ENCODE data around the gene JAKMIP2. TPM values are rescaled to one million over a fixed set of nuclear protein-coding genes. Genes with fewer than 3 reads are reported as not detected.
A peak's percentile ranks its signal among the peaks of the same experiment; 100 is the strongest.

The JAKMIP2 gene
- total RNA-seq, 1 experiment from 2014 or later = 10.9 TPM

- no peaks in the 10 kb centered on the region for H3K9me3 Mint-ChIP-seq
- CTCF ChIA-PET = no interaction called here
- H3K4me3 Mint-ChIP-seq = no peak overlapping the region
- H3K27ac Mint-ChIP-seq = no peak overlapping the region
- no peaks in the 10 kb centered on the region for H3K27me3 Mint-ChIP-seq (ENCODE audit: low read depth)
- DNase-seq (ENCODE audit: low spot score) = no peak
- H3K4me1 Mint-ChIP-seq = no peaks in the 10 kb centered on the region
- TF ChIP-seq ZNF423 (CRISPR knock-in tag; IDR thresholded peaks at IDR 0.05) (no peak), ZNF219 (CRISPR knock-in tag; IDR thresholded peaks at IDR 0.05; ENCODE audit: borderline replicate concordance) (no peak)
- peaks cover 9% of the 10 kb centered on the region for H3K36me3 Mint-ChIP-seq
- no peak for ATAC-seq
- POLR2A ChIA-PET = no interaction called here
Measured at GRCh38 chr5:147673791-147674190, 108.7 kb downstream of the JAKMIP2 start.

GRCh38 chr5:147673266-147673665 lies 109.3 kb downstream of the JAKMIP2 start:
- no peak for ATAC-seq
- ChIA-PET CTCF (no interaction called here), POLR2A (no interaction called here)
- Mint-ChIP-seq H3K27ac (no peak overlapping the region), H3K4me3 (no peak overlapping the region), H3K36me3 (peaks cover 9% of the 10 kb centered on the region), H3K4me1 (peaks cover 3% of the 10 kb centered on the region; the same call in 1 of the 2 replicates), H3K9me3 (no peaks in the 10 kb centered on the region), H3K27me3 (ENCODE audit: low read depth) (no peaks in the 10 kb centered on the region)
- no peak for TF ChIP-seq MXD4 (CRISPR knock-in tag; IDR thresholded peaks at IDR 0.05; ENCODE audit: borderline replicate concordance)
- TF ChIP-seq E2F4 (CRISPR knock-in tag; IDR thresholded peaks at IDR 0.05; ENCODE audit: borderline replicate concordance, low read depth) = no peak
- TF ChIP-seq, protein P1, sequence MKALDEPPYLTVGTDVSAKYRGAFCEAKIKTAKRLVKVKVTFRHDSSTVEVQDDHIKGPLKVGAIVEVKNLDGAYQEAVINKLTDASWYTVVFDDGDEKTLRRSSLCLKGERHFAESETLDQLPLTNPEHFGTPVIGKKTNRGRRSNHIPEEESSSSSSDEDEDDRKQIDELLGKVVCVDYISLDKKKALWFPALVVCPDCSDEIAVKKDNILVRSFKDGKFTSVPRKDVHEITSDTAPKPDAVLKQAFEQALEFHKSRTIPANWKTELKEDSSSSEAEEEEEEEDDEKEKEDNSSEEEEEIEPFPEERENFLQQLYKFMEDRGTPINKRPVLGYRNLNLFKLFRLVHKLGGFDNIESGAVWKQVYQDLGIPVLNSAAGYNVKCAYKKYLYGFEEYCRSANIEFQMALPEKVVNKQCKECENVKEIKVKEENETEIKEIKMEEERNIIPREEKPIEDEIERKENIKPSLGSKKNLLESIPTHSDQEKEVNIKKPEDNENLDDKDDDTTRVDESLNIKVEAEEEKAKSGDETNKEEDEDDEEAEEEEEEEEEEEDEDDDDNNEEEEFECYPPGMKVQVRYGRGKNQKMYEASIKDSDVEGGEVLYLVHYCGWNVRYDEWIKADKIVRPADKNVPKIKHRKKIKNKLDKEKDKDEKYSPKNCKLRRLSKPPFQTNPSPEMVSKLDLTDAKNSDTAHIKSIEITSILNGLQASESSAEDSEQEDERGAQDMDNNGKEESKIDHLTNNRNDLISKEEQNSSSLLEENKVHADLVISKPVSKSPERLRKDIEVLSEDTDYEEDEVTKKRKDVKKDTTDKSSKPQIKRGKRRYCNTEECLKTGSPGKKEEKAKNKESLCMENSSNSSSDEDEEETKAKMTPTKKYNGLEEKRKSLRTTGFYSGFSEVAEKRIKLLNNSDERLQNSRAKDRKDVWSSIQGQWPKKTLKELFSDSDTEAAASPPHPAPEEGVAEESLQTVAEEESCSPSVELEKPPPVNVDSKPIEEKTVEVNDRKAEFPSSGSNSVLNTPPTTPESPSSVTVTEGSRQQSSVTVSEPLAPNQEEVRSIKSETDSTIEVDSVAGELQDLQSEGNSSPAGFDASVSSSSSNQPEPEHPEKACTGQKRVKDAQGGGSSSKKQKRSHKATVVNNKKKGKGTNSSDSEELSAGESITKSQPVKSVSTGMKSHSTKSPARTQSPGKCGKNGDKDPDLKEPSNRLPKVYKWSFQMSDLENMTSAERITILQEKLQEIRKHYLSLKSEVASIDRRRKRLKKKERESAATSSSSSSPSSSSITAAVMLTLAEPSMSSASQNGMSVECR (CRISPR knock-in tag; IDR thresholded peaks at IDR 0.05; ENCODE audit: borderline replicate concordance) = no peak
- no peak for TF ChIP-seq ZBTB21 (CRISPR knock-in tag; IDR thresholded peaks at IDR 0.05; ENCODE audit: borderline replicate concordance)
- no peak for TF ChIP-seq ZSCAN18 (CRISPR knock-in tag; IDR thresholded peaks at IDR 0.05)
- no peak for TF ChIP-seq FOXK1 (CRISPR knock-in tag; IDR thresholded peaks at IDR 0.05)
- no peak for DNase-seq (ENCODE audit: low spot score)

DNA sequence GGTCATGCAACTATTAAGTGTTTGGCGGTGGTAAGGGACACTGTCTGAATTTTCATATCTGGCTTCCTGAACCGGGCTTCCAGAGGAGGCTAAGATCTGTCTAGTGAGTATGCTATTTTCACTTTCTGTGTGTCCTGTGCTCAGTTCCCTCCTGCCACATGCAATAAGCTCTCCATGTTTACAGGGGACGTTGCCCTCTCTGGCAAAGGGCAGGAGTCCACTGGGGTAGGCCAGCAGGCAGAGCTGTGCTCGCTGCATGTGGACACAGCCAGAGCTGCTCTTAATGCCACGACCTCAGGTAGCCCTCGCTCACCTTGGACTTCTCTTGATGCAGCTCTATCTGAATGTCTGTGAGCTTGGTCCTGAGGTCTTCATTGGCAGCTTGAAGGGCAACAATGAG lies 111.2 kb downstream of the JAKMIP2 start:
- Mint-ChIP-seq H3K9me3 (no peaks in the 10 kb centered on the region), H3K27ac (no peak overlapping the region), H3K27me3 (ENCODE audit: low read depth) (no peaks in the 10 kb centered on the region), H3K36me3 (peaks cover 9% of the 10 kb centered on the region), H3K4me1 (peaks cover 6% of the 10 kb centered on the region; the same call in 1 of the 2 replicates), H3K4me3 (no peak overlapping the region)
- CTCF ChIA-PET = interaction anchor here (0.8 to 1.8 kb wide), 2 partner anchors 19 to 151 kb away, joined by 3 to 5 read pairs; no protein-coding TSS in a partner anchor
- POLR2A ChIA-PET = no interaction called here
- no peak for DNase-seq (ENCODE audit: low spot score)
- TF ChIP-seq GABPB1 (CRISPR knock-in tag; IDR thresholded peaks at IDR 0.05) (peak; percentile 56), MLX (CRISPR knock-in tag; IDR thresholded peaks at IDR 0.05) (no peak)
- no peak for ATAC-seq

DNA sequence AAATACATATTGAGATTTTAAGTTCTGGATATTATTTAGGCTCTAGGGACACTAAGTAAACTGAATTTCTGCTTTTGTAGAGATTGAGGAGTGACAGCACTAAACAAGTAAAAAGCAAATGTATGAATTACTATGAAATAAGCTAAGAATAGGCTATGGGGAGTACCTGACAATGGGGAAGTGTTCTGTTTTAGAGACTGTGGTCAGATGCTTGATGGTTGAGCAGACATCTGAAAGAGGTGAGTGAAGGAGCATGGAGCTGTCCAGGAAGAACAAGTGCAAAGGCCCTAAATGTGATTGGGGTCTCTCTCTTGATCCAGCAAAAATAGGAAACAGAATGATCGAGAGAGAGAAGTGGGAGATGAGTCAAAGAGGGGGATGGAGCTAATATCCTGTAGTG lies 111.7 kb downstream of the JAKMIP2 start:
- H3K36me3 Mint-ChIP-seq = peaks cover 9% of the 10 kb centered on the region
- H3K4me3 Mint-ChIP-seq = no peak overlapping the region
- H3K9me3 Mint-ChIP-seq = no peaks in the 10 kb centered on the region
- CTCF ChIA-PET = interaction anchor here (1.8 kb wide), 1 partner anchor 20 kb away, joined by 5 read pairs; no protein-coding TSS in a partner anchor
- no peak for ATAC-seq
- peaks cover 6% of the 10 kb centered on the region; the same call in 1 of the 2 replicates for H3K4me1 Mint-ChIP-seq
- POLR2A ChIA-PET = no interaction called here
- no peak for DNase-seq (ENCODE audit: low spot score)
- H3K27ac Mint-ChIP-seq = no peak overlapping the region; the same call in 1 of the 2 replicates
- no peaks in the 10 kb centered on the region for H3K27me3 Mint-ChIP-seq (ENCODE audit: low read depth)
- TF ChIP-seq NFYB (CRISPR knock-in tag; conservative IDR thresholded peaks at IDR 0.05; ENCODE audit: low read depth) (no peak), ZNF671 (CRISPR knock-in tag; IDR thresholded peaks at IDR 0.05) (no peak), FOXP1 (CRISPR knock-in tag; IDR thresholded peaks at IDR 0.05; ENCODE audit: borderline replicate concordance) (no peak), PREB (CRISPR knock-in tag; IDR thresholded peaks at IDR 0.05; ENCODE audit: borderline replicate concordance) (no peak), ETV6 (CRISPR knock-in tag; IDR thresholded peaks at IDR 0.05) (no peak), MXD4 (CRISPR knock-in tag; IDR thresholded peaks at IDR 0.05; ENCODE audit: borderline replicate concordance) (no peak), HMGA2 (CRISPR knock-in tag; IDR thresholded peaks at IDR 0.05) (no peak), E2F5 (CRISPR knock-in tag; IDR thresholded peaks at IDR 0.05) (no peak)
- TF ChIP-seq, protein P2, sequence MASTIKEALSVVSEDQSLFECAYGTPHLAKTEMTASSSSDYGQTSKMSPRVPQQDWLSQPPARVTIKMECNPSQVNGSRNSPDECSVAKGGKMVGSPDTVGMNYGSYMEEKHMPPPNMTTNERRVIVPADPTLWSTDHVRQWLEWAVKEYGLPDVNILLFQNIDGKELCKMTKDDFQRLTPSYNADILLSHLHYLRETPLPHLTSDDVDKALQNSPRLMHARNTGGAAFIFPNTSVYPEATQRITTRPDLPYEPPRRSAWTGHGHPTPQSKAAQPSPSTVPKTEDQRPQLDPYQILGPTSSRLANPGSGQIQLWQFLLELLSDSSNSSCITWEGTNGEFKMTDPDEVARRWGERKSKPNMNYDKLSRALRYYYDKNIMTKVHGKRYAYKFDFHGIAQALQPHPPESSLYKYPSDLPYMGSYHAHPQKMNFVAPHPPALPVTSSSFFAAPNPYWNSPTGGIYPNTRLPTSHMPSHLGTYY (CRISPR knock-in tag; IDR thresholded peaks at IDR 0.05) = no peak
